A549 (cell line): Measurements from ENCODE around the gene MECR. TPM values are rescaled to one million over a fixed set of nuclear protein-coding genes. Genes with fewer than 3 reads are reported as not detected.

ENCODE experiments used
- ATAC-seq, 2 experiments: fragments of 200-7000 bp in 1 of 2; fragments of >200 bp in 1 of 2; cut with Nextera tagmentation in 1 of 2; cut with Tn5 transposase in 1 of 2; 3 replicates each; pipeline versions ENCODE4 v1.8.0 to v1.9.1; 2018 to 2020; ENCODE audit warnings: mild to moderate bottlenecking in 1 of 2, moderate library complexity in 1 of 2
- CTCF ChIA-PET: fragments of 300-600 bp; sonication (Branson Sonifier 250); formaldehyde crosslinking; extraction: SDS; loops from one replicate; lab custom pipeline; 2021; ENCODE audit warnings: antibody characterized with exemption, inconsistent platforms; lab: Yijun Ruan, JAX
- POLR2A ChIA-PET: fragments of 350-600 bp; formaldehyde crosslinking; extraction: SDS; loops from one replicate; lab custom pipeline; 2021; ENCODE audit warnings: antibody characterized with exemption, inconsistent platforms; lab: Yijun Ruan, JAX
- DNase-seq, 2 experiments: peaks; one replicate each; pipeline versions ENCODE4 v3.0.0 to v3.0.0-alpha.2; 2011 to 2016; ENCODE audit warnings: low read depth in 1 of 2, low spot score in 1 of 2
- FAIRE-seq: peaks from 2 replicates; lab custom pipeline; 2011; peaks lifted over from hg19 to GRCh38; lab: Jason Lieb, UNC
- H3K27ac ChIP-seq, 2 experiments: fragments of >200 bp; sonication (Bioruptor Twin); formaldehyde crosslinking; 3 replicates each; pipeline ENCODE4 v1.5.1; 2016 to 2017
- H3K4me1 ChIP-seq: fragments of >200 bp; sonication (Bioruptor Twin); formaldehyde crosslinking; 3 replicates; pipeline ENCODE4 v1.6.1; 2016
- H3K4me2 ChIP-seq: fragments of >200 bp; sonication (Bioruptor Twin); formaldehyde crosslinking; 3 replicates; pipeline ENCODE4 v1.6.1; 2016
- H3K4me3 ChIP-seq: fragments of >200 bp; sonication (Bioruptor Twin); formaldehyde crosslinking; 3 replicates; pipeline ENCODE4 v1.5.1; 2016
- H3K9me3 ChIP-seq: fragments of >200 bp; sonication (Bioruptor Twin); formaldehyde crosslinking; 3 replicates; pipeline ENCODE4 v1.6.1; 2016
- CBX2 ChIP-seq: fragments of 200-600 bp; sonication (generic); IDR thresholded peaks from 2 replicates; pipeline ENCODE4 v1.6.1; 2016; ENCODE audit warnings: low read depth, mild to moderate bottlenecking, borderline replicate concordance
- CBX8 ChIP-seq: fragments of 200-600 bp; sonication (generic); IDR thresholded peaks from 2 replicates; pipeline ENCODE4 v1.6.1; 2016
- EHF ChIP-seq: fragments of 250-450 bp; sonication (Bioruptor Pico); IDR thresholded peaks from 2 replicates; pipeline ENCODE4 v1.5.0; 2020; ENCODE audit warnings: mild to moderate bottlenecking
- ESRRA ChIP-seq: fragments of 150-350 bp; IDR thresholded peaks from 2 replicates; pipeline ENCODE4 v1.6.1; 2014; ENCODE audit warnings: mild to moderate bottlenecking, low read length, borderline replicate concordance
- FOSB ChIP-seq: fragments of 250-450 bp; sonication (Bioruptor Pico); IDR thresholded peaks from 2 replicates; pipeline ENCODE4 v1.5.0; 2020; ENCODE audit warnings: mild to moderate bottlenecking, moderate library complexity
- FOXS1 ChIP-seq: fragments of 250-450 bp; sonication (Bioruptor Pico); IDR thresholded peaks from 2 replicates; pipeline ENCODE4 v1.5.0; 2020; ENCODE audit warnings: mild to moderate bottlenecking, moderate library complexity
- HDAC2 ChIP-seq: fragments of 200-600 bp; sonication (generic); IDR thresholded peaks from 2 replicates; pipeline ENCODE4 v1.6.1; 2016
- HEYL ChIP-seq: fragments of 250-450 bp; sonication (Bioruptor Pico); IDR thresholded peaks from 2 replicates; pipeline ENCODE4 v1.8.0; 2021; ENCODE audit warnings: mild to moderate bottlenecking, moderate library complexity
- HOXB13 ChIP-seq: fragments of 250-450 bp; sonication (Bioruptor Pico); IDR thresholded peaks from 2 replicates; pipeline ENCODE4 v1.5.0; 2020; ENCODE audit warnings: low read depth, mild to moderate bottlenecking, moderate library complexity
- HOXB5 ChIP-seq: fragments of 250-450 bp; sonication (Bioruptor Pico); IDR thresholded peaks from 2 replicates; pipeline ENCODE4 v1.5.0; 2020; ENCODE audit warnings: mild to moderate bottlenecking, moderate library complexity
- JUN ChIP-seq, 2 experiments: fragments of >200 bp; sonication (Bioruptor Twin); formaldehyde crosslinking; IDR thresholded peaks; 2 replicates in 1 of 2; 3 replicates in 1 of 2; pipeline ENCODE4 v1.6.1; 2016 to 2017
- JUNB ChIP-seq: fragments of >200 bp; sonication (Bioruptor Twin); formaldehyde crosslinking; IDR thresholded peaks from 2 replicates; pipeline ENCODE4 v1.6.1; 2016
- KDM5A ChIP-seq: fragments of 200-600 bp; sonication (generic); IDR thresholded peaks from 2 replicates; pipeline ENCODE4 v1.6.1; 2016; ENCODE audit warnings: antibody characterized with exemption, mild to moderate bottlenecking
- MAFK ChIP-seq: fragments of 450-650 bp; IDR thresholded peaks from 2 replicates; pipeline ENCODE4 v1.6.1; 2014; ENCODE audit not compliant: partially characterized antibody
- MYC ChIP-seq: IDR thresholded peaks from 2 replicates; pipeline ENCODE4 v1.6.1; 2012; ENCODE audit warnings: mild to moderate bottlenecking, inconsistent platforms, low read length, improper control_type of control experiment, borderline replicate concordance
- NFE2L2 ChIP-seq: fragments of 150-350 bp; conservative IDR thresholded peaks from 2 replicates; pipeline ENCODE4 v1.6.1; 2014; ENCODE audit warnings: low read length
- NPAS2 ChIP-seq: fragments of 250-450 bp; sonication (Bioruptor Pico); IDR thresholded peaks from 2 replicates; pipeline ENCODE4 v1.8.0; 2022; ENCODE audit warnings: mild to moderate bottlenecking, moderate library complexity, borderline replicate concordance
- NR3C1 ChIP-seq: fragments of >200 bp; sonication (Bioruptor Twin); formaldehyde crosslinking; IDR thresholded peaks from 3 replicates; pipeline ENCODE4 v1.6.1; 2017
- POLR2A ChIP-seq: IDR thresholded peaks from 2 replicates; pipeline ENCODE4 v1.6.1; 2012; ENCODE audit warnings: mild to moderate bottlenecking, low read length
- POLR2AphosphoS2 ChIP-seq: conservative IDR thresholded peaks from 2 replicates; pipeline ENCODE4 v1.6.1; 2012; ENCODE audit warnings: low read length, improper control_type of control experiment, inconsistent platforms
- RAD21 ChIP-seq, 2 experiments: fragments of >200 bp in 1 of 2; sonication (Bioruptor Twin) in 1 of 2; formaldehyde crosslinking in 1 of 2; IDR thresholded peaks in 1 of 2; conservative IDR thresholded peaks in 1 of 2; 2 replicates in 1 of 2; 3 replicates in 1 of 2; pipeline ENCODE4 v1.6.1; 2012 to 2018; ENCODE audit warnings: inconsistent platforms in 1 of 2
- RARB ChIP-seq: fragments of 250-450 bp; sonication (Bioruptor Pico); IDR thresholded peaks from 2 replicates; pipeline ENCODE4 v1.8.0; 2021; ENCODE audit warnings: mild to moderate bottlenecking, moderate library complexity
- RCOR1 ChIP-seq: fragments of 150-350 bp; IDR thresholded peaks from 2 replicates; pipeline ENCODE4 v1.6.1; 2014; ENCODE audit warnings: antibody characterized with exemption, low read length, low read depth
- RNF2 ChIP-seq: fragments of 200-600 bp; sonication (generic); IDR thresholded peaks from 2 replicates; pipeline ENCODE4 v1.6.1; 2016; ENCODE audit warnings: low read depth, mild to moderate bottlenecking, antibody characterized with exemption, moderate library complexity, borderline replicate concordance
- TFCP2L1 ChIP-seq: fragments of 250-450 bp; sonication (Bioruptor Pico); IDR thresholded peaks from 2 replicates; pipeline ENCODE4 v1.5.0; 2021; ENCODE audit warnings: mild to moderate bottlenecking
- TP53 ChIP-seq: fragments of 250-450 bp; sonication (Bioruptor Pico); IDR thresholded peaks from 2 replicates; pipeline ENCODE4 v1.5.0; 2021; ENCODE audit warnings: mild to moderate bottlenecking, moderate library complexity
- ZFP36 ChIP-seq: fragments of 450-650 bp; IDR thresholded peaks from 2 replicates; pipeline ENCODE4 v1.6.1; 2014; ENCODE audit warnings: borderline replicate concordance; ENCODE audit not compliant: partially characterized antibody
- ZNF302 ChIP-seq: fragments of 250-450 bp; sonication (Bioruptor Pico); IDR thresholded peaks from 2 replicates; pipeline ENCODE4 v1.9.0; 2021; ENCODE audit warnings: inconsistent platforms, mild to moderate bottlenecking, moderate library complexity
- WGBS: methylation state at CpG from one replicate; pipeline ENCODE4 v1.1.6; 2017; ENCODE audit errors: missing lambda C conversion rate; 5-methylcytosine and 5-hydroxymethylcytosine counted together
- polyA plus RNA-seq, 4 experiments: library from polyadenylated mRNA; depleted of rRNA in 3 of 4; stranded (reverse); fragments of >200 nt; fragmentation: RNase III in 1 of 4; extraction: RNeasy Plus Mini Kit Qiagen cat#74134 plus additional on column Dnase treatment in 1 of 4; gene quantifications; 2 replicates in 3 of 4; 3 replicates in 1 of 4; pipeline ENCODE4 v1.2.3, GENCODE V29; 2011 to 2017
- TF ChIP-seq, protein P1 (sequence below): IDR thresholded peaks from 2 replicates; pipeline ENCODE4 v1.6.1; 2012; ENCODE audit warnings: low read depth, borderline replicate concordance
- TF ChIP-seq, protein P2 (sequence below): fragments of >200 bp; sonication (Bioruptor Twin); formaldehyde crosslinking; IDR thresholded peaks from 3 replicates; pipeline ENCODE4 v1.5.1; 2016
- TF ChIP-seq, protein P3 (sequence below): fragments of 450-650 bp; IDR thresholded peaks from 2 replicates; pipeline ENCODE4 v1.6.1; 2014; ENCODE audit warnings: antibody characterized with exemption
- TF ChIP-seq, protein P4 (sequence below): fragments of >200 bp; sonication (Bioruptor Twin); formaldehyde crosslinking; IDR thresholded peaks from 2 replicates; pipeline ENCODE4 v1.6.1; 2016

Gene MECR
- polyA plus RNA-seq, 2 of the 4 experiments (the other 2 are of a cell fraction) = 14.2 to 21.4 TPM

DNA sequence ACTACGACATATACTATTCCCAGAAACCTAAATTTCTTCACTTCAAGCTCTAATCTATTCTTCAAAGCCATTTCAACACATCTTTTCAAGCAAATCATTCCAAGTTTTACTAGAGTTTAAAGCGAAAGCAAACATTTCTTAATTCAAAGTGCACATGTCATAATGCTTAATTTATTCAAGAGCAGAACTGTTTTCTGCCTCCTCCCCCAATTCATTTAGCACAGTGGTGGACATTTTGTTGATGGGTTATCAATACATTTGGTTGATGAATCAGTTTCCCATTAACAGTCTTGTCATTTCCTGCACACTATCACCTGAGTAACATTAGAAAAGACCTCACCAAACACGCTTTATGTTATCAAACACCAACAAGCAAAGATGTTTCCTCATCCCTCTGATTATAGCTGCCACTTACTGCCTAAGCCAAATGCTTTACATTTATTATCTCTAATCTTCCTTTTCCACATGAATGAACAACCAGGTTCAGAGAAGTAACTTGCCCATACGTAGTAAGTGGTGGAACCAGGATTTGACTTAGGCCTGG is 51.0 kb downstream of the MECR start:
- H3K4me2 ChIP-seq = peak overlapping the region; percentile 85
- H3K27ac ChIP-seq = peak overlapping the region in 1 of 2 experiments; percentile 59; a peak in 2 of 6 replicates
- TF ChIP-seq, protein P1, sequence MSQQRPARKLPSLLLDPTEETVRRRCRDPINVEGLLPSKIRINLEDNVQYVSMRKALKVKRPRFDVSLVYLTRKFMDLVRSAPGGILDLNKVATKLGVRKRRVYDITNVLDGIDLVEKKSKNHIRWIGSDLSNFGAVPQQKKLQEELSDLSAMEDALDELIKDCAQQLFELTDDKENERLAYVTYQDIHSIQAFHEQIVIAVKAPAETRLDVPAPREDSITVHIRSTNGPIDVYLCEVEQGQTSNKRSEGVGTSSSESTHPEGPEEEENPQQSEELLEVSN = no peak
- TF ChIP-seq MAFK = no peak
- TF ChIP-seq NPAS2 (CRISPR knock-in tag) = no peak
- no peak for TF ChIP-seq RNF2
- TF ChIP-seq KDM5A = no peak
- no peak for TF ChIP-seq EHF (CRISPR knock-in tag)
- no peak for TF ChIP-seq HEYL
- TF ChIP-seq TP53 (CRISPR knock-in tag) = no peak
- TF ChIP-seq MYC = no peak
- no peak for TF ChIP-seq HDAC2
- no peak for TF ChIP-seq POLR2AphosphoS2
- TF ChIP-seq ZNF302 (CRISPR knock-in tag) = no peak
- TF ChIP-seq FOSB (CRISPR knock-in tag) = no peak
- no peak for TF ChIP-seq TFCP2L1
- TF ChIP-seq HOXB5 = no peak
- TF ChIP-seq JUN (IDR thresholded peaks at IDR 0.05) = no peak
- no peak for TF ChIP-seq ESRRA
- no peak for TF ChIP-seq RARB (CRISPR knock-in tag)
- TF ChIP-seq CBX2 = no peak
- DNase-seq = no peak
- H3K4me1 ChIP-seq = peaks cover 13% of the 10 kb centered on the region
- ATAC-seq = no peak
- H3K4me3 ChIP-seq = peak overlapping the region; percentile 86
- ChIA-PET POLR2A (no interaction called here), CTCF (interaction anchor here (0.8 to 3.1 kb wide), 3 partner anchors 8 to 23 kb away, joined by 3 to 17 read pairs (median 3); no protein-coding TSS in a partner anchor)
- no peaks in the 10 kb centered on the region for H3K9me3 ChIP-seq
- 68% methylated on average over 4 of the region's 4 CpGs for WGBS
- FAIRE-seq = no peak

DNA sequence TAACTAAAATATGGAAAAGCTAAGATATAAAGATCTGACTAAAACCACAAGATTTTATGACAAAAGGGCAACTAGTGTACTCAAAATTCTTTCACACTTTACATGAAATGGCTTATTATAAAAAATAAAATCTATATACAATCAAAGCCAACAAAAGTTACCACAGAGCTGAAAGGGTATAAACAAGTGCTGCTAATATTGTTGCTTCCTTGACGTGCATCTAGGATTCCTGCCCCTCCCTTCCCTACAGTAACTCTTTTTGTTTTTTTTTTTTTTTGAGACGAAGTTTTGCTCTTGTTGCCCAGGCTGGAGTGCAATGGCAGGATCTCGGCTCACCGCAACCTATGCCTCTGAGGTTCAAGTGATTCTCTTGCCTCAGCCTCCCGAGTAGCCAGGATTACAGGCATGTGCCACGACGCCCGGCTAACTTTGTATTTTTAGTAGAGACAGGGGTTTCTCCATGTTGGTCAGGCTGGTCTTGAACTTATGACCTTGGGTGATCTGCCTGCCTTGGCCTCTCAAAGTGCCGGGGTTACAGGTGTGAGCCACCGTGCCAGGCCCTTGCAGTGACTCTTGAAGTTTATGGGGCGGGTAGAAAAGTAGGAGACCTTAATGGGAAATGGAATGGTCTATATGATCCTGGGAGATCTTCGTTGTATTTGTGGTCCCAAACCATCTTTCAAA is 53.6 kb downstream of the MECR start:
- no peak for FAIRE-seq
- peaks cover 13% of the 10 kb centered on the region for H3K4me1 ChIP-seq
- ChIA-PET POLR2A (no interaction called here), CTCF (no interaction called here)
- H3K9me3 ChIP-seq = no peaks in the 10 kb centered on the region
- ATAC-seq = no peak
- no peak overlapping the region for H3K27ac ChIP-seq
- H3K4me2 ChIP-seq = no peak overlapping the region
- no peak overlapping the region for H3K4me3 ChIP-seq
- TF ChIP-seq, protein P2, sequence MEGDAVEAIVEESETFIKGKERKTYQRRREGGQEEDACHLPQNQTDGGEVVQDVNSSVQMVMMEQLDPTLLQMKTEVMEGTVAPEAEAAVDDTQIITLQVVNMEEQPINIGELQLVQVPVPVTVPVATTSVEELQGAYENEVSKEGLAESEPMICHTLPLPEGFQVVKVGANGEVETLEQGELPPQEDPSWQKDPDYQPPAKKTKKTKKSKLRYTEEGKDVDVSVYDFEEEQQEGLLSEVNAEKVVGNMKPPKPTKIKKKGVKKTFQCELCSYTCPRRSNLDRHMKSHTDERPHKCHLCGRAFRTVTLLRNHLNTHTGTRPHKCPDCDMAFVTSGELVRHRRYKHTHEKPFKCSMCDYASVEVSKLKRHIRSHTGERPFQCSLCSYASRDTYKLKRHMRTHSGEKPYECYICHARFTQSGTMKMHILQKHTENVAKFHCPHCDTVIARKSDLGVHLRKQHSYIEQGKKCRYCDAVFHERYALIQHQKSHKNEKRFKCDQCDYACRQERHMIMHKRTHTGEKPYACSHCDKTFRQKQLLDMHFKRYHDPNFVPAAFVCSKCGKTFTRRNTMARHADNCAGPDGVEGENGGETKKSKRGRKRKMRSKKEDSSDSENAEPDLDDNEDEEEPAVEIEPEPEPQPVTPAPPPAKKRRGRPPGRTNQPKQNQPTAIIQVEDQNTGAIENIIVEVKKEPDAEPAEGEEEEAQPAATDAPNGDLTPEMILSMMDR = no peak
- TF ChIP-seq FOSB (CRISPR knock-in tag) = no peak
- no peak for TF ChIP-seq ZNF302 (CRISPR knock-in tag)
- no peak for TF ChIP-seq POLR2A
- WGBS = 90% methylated on average over 12 of the region's 12 CpGs
- DNase-seq = no peak

DNA sequence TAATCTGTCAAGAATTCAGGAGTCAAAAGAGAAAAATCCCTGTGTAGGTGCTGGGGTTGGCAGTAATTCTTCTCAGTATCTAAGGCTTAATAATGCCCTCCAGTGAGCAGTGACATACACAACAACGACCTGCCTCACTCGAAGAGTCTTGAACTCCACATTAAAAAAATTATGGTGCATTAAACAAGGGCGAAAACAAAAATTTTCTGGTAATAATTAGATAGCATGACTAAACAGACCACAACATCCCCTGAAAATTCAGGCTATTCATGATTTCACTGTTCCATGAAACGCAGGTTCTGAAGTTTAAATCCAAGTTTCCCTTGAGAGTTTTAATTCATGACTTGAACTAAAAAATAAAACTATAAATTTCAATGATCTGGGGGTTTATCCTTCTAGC is 54.2 kb downstream of the MECR start:
- H3K4me1 ChIP-seq = peaks cover 13% of the 10 kb centered on the region; the same call in 2 of the 3 replicates
- DNase-seq (no peak), ATAC-seq (no peak), FAIRE-seq (no peak)
- ChIA-PET CTCF (no interaction called here), POLR2A (no interaction called here)
- no peaks in the 10 kb centered on the region for H3K9me3 ChIP-seq
- no peak overlapping the region for H3K4me2 ChIP-seq
- TF ChIP-seq ZFP36 (no peak), TP53 (CRISPR knock-in tag) (no peak), NFE2L2 (no peak), FOXS1 (CRISPR knock-in tag) (no peak), HOXB13 (CRISPR knock-in tag) (no peak), MAFK (no peak), JUNB (no peak), EHF (CRISPR knock-in tag) (no peak), RCOR1 (no peak), RAD21 (conservative IDR thresholded peaks at IDR 0.05 in 1 of 2, IDR thresholded peaks at IDR 0.05 in 1 of 2) (no peak), CBX8 (no peak), NR3C1 (no peak)
- TF ChIP-seq, protein P3, sequence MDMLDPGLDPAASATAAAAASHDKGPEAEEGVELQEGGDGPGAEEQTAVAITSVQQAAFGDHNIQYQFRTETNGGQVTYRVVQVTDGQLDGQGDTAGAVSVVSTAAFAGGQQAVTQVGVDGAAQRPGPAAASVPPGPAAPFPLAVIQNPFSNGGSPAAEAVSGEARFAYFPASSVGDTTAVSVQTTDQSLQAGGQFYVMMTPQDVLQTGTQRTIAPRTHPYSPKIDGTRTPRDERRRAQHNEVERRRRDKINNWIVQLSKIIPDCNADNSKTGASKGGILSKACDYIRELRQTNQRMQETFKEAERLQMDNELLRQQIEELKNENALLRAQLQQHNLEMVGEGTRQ = no peak
- TF ChIP-seq, protein P4, sequence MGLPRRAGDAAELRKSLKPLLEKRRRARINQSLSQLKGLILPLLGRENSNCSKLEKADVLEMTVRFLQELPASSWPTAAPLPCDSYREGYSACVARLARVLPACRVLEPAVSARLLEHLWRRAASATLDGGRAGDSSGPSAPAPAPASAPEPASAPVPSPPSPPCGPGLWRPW = no peak
- no peak overlapping the region for H3K27ac ChIP-seq
- WGBS = 80% methylated on average over 4 of the region's 4 CpGs
- H3K4me3 ChIP-seq = no peak overlapping the region
